ENCODE data around the gene HOXA2.

Gene HOXA2

GRCh38 chr7:27124902-27125689, 22.6 kb upstream of the HOXA2 start:
- DNase-seq (ENCODE audit: low read depth in 3 of 3): no peak

GRCh38 chr7:27124096-27124901, 21.8 kb upstream of the HOXA2 start:
- DNase-seq (ENCODE audit: low read depth in 3 of 3): no peak

- no peak for DNase-seq (ENCODE audit: low read depth in 3 of 3)
Measured at GRCh38 chr7:27123477-27124053, 21.1 kb upstream of the HOXA2 start.

GRCh38 chr7:27123007-27123476, 20.6 kb upstream of the HOXA2 start:
- no peak for DNase-seq (ENCODE audit: low read depth in 3 of 3)

DNA sequence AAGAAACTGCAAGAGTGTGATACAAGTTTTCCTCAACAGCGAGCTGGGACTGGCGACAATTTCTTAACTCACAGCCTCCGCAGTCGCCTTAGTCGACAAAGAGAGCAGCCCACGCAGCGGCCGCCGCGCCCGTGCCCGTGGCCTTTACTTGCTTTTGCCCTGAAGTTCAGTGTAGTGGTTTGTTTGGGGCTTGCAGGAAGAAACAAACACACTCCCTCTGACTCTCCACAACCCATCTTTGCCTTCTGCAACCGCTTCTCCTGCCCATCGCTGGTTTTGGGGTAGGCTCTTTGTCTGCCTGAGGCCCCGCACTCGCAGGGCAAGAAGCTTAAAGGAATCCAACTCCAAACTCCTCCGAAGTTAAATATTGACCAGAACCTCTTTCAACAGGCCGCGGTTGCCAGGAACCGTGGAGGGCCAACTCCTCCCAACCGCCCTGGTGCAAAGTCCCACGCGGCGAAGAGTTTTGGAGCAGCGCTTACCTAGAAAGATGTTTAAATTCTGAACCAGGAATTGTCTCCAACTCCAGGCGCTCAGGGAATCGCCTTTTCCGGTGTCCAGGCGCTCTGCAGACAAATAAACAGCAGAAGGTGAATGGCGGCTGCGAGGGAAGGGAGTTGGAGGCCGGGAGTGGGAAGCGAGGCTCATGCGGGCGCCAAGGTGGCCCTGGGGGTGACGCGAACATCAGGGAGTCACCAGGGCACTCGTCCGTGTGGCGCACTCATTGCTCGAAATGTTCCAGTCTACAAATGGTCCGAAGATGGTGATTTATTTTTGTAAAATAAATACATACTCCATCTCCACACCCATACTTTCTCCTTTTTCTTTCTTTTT, 19.8 kb upstream of the HOXA2 start:
- DNase-seq (ENCODE audit: low read depth in 3 of 3): no peak

DNA sequence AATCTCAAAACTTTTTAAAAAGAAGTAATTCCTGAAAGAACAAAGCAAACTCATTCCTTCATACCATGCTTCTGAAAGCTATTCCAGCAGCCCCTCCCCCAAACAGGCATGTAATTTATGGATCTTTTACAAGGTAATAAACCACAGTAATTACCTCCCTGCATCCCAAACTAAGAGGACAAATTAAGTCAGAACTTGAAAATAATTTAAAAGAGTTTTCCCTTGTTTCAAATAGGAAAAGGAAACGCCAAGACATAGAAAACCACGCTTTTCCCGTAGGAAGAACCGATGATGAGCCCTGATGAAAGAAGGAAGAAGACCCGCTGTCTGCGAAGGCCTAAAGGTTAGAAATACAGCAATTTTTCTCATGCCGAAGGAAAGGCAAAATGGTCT, 19.2 kb upstream of the HOXA2 start:
- DNase-seq (ENCODE audit: low read depth in 3 of 3): no peak

DNA sequence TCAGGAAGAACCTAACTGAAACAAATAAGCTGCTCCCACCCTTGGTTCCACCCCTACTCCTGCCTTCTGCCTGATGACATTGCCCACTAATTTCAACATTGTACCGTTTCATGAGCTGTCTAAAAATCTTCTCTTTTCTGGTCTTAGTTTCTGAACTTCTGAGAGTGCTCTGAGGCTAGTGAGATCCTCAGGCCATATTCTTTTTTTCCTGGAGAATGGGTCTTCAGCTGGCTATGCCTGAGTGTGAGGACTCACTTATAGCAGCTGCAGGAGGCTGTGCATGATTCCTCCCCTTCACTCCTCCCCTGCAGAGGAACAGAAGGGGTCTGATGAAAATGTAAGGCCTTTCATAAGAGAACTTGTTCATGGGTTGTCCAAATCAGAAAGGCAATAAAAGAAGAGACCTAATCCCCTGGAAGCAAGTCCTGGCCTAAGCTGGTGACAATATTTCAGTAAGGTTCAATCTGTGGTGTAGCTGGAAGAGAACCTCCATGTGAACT, 17.0 kb upstream of the HOXA2 start:
- no peak for DNase-seq (ENCODE audit: low read depth in 3 of 3)

DNA sequence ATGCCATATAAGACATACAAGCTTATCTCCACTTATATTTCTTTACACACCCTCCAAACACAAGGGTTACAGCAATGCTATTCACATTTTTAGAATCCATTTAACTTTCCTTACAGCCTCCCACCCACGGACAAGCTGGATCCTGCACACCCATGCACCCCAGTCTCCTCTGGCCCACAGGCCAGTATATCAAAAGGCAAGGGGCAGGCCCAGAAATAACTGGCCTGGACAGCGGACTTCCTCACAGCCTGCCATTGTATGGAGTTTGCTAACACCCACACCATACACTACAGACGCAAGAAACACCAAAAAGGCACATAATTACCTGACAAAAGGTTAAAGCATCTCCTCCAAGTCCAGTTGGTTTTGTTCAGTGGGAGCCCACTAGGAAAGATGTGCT, 16.1 kb upstream of the HOXA2 start:
- DNase-seq (ENCODE audit: low read depth in 3 of 3): no peak

DNA sequence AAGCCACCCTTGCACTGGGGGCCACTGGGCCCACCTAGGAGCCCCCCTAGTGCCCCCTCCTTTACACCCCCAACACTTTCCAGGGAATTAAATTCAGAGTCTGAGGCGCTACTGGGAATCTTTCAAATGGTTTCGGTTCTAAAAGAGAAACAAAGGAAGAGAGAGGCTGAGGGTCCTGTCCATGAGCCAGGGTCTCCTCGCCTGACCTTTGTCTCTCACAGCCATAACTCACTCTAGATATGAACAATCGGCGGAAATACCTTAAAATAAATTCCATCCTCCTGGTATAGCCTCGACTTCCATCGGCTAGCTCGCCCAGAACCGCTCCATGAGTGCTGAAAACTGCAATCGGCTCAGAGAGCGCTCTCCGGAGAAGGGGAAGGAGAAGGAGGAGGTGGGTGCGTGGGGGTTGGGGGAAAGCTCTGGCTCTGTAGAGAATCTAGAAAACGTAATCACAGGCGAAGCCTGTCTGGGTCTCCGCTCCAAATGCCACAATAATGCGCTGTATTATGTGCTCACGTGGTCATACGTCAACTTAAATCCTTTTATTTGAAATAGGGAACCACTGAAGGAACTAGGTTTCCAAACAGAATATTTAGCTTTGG, 15.5 kb upstream of the HOXA2 start:
- no peak for DNase-seq (ENCODE audit: low read depth in 3 of 3)

DNA sequence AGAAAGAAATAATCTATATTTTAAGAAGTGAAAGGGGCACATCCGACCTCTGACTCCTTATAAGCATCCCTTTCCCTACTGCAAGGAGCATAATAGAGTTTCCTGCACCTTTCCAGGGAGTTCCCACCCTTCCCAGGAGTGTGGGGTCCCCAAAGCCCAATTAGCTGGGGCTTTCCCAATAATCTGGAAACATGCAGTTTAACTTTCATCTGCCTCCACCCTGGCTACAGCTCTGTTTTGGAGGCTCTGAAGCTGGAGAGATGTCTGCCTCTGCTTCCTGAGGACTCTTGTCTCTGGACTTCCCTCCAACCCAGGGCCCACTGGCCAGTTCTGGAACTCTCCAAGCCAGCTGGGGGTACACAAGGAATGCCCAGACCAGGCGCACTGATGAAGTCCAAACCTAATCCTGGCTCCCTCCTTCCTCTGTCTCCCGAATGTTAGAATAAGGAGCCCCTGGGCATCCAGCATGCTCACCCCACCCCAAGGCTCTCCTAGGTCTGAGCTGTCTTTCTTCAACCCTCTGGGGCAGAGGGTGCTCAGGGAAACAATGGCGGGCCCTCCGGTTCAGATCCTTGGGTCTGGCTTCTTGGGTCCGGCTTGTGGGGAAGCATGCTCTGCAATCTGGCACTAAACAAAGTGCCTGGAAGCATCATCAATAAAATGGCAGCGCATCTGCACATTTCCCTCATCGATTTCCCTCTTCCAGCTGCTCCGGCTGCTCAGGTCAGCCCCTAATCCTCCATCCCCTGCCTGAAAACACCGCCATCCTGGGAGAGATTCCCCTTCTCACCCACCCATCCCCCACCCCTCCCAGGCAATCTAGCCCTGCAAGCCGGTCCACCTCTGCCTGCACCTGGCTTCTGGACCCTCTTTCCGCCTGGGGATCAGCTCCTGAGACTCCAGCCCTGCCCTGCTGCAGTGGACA, 14.7 kb upstream of the HOXA2 start:
- DNase-seq (ENCODE audit: low read depth in 3 of 3): no peak

GRCh38 chr7:27116031-27116961, 13.8 kb upstream of the HOXA2 start:
- no peak for DNase-seq (ENCODE audit: low read depth in 3 of 3)

- no peak for DNase-seq (ENCODE audit: low read depth in 3 of 3)
Measured at GRCh38 chr7:27115221-27116026, 12.9 kb upstream of the HOXA2 start.

DNA sequence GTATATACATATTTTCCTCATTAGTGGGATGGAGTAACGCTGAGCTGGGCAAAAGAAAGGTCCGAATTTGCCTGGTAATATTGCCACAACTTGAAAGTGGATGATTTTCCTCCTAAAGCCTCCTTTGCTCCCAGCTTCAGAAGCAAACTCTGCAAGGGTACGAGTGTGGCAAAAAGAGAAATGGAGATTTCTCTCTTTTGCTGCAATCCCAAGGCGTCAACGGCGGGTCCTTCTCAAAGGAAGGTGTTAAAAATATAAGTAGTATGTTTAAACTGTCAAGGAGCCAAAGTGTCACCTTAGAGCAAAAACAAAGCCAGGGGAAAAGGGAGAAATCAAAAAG, 12.4 kb upstream of the HOXA2 start:
- DNase-seq (ENCODE audit: low read depth in 3 of 3): no peak

GRCh38 chr7:27113991-27114769, 11.7 kb upstream of the HOXA2 start:
- DNase-seq (ENCODE audit: low read depth in 3 of 3): no peak

GRCh38 chr7:27112955-27113949, 10.8 kb upstream of the HOXA2 start:
- no peak for DNase-seq (ENCODE audit: low read depth in 3 of 3)

DNA sequence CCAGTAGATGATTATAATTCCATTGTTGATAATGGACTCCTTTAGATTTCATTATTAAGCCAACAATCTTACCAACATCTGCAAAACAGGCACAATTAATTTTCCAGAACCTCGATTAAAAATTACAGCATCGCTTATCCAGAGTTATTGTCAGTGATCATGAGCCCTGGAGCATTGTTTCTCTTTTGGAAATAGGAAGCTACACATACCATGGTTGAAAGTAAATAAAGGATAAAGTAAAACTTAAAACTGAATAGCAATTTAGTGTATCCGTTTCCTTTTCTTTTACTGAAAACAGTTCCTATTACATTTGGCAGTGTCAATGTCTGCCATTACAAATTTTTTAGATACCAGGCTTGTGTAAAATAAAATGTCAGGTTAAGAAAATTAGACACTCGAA, 9.9 kb upstream of the HOXA2 start:
- DNase-seq (ENCODE audit: low read depth in 3 of 3): no peak
